CD4-positive, alpha-beta T cell (primary cell): ENCODE data around the gene PMS2. TPM values are rescaled to one million over a fixed set of nuclear protein-coding genes. Genes with fewer than 3 reads are reported as not detected.
"Not testable (repeated sequence)": the region's sequence is repeated elsewhere in the genome, so short reads cannot be mapped to it uniquely, and the experiment has no call there.

Source experiments
- ATAC-seq: fragments of 200-7000 bp; cut with Tn5 transposase; one replicate; pipeline ENCODE4 v1.10.0; 2022; ENCODE audit warnings: mild to moderate bottlenecking; ENCODE audit not compliant: poor library complexity
- CTCF ChIA-PET: fragments of 350-600 bp; sonication (Branson Sonifier 250); formaldehyde crosslinking; loops from one replicate; lab custom pipeline; 2021; ENCODE audit warnings: antibody characterized with exemption, inconsistent platforms; lab: Charles Lee
- POLR2A ChIA-PET: fragments of 350-600 bp; sonication (Branson Sonifier 250); formaldehyde crosslinking; loops from one replicate; lab custom pipeline; 2021; ENCODE audit warnings: antibody characterized with exemption, inconsistent platforms; lab: Charles Lee
- DNase-seq, 14 experiments: peaks; one replicate each; pipeline ENCODE4 v3.0.0-alpha.2; 2013 to 2020; ENCODE audit warnings: mixed read lengths in 2 of 14
- H3K27ac ChIP-seq, 2 donors: one replicate each; pipeline versions ENCODE4 v1.5.1 to v1.7.0; 2013; ENCODE audit warnings: low read length in 2 of 2, low read depth in 1 of 2, mild to moderate bottlenecking in 1 of 2
- H3K27me3 ChIP-seq, 2 experiments: 1 replicate in 1 of 2; 2 replicates in 1 of 2; pipeline versions ENCODE4 v1.6.1 to v1.7.0; 2013; ENCODE audit warnings: low read length in 2 of 2, control low read depth in 1 of 2, mild to moderate bottlenecking in 1 of 2, moderate library complexity in 1 of 2; ENCODE audit not compliant: insufficient read depth in 2 of 2, control insufficient read depth in 1 of 2
- H3K36me3 ChIP-seq: one replicate; pipeline ENCODE4 v1.6.1; 2013; ENCODE audit warnings: low read length, control low read depth; ENCODE audit not compliant: insufficient read depth
- H3K4me1 ChIP-seq: one replicate; pipeline ENCODE4 v1.6.1; 2013; ENCODE audit warnings: low read length, control low read depth; ENCODE audit not compliant: insufficient read depth
- H3K4me3 ChIP-seq: one replicate; pipeline ENCODE4 v1.5.1; 2013; ENCODE audit warnings: mild to moderate bottlenecking, low read length, moderate library complexity
- H3K9me3 ChIP-seq, 2 experiments: 1 replicate in 1 of 2; 2 replicates in 1 of 2; pipeline versions ENCODE4 v1.6.1 to v1.7.0; 2013; ENCODE audit warnings: low read length in 2 of 2, mild to moderate bottlenecking in 2 of 2, control low read depth in 1 of 2, moderate library complexity in 1 of 2; ENCODE audit not compliant: control insufficient read depth in 1 of 2, insufficient read depth in 1 of 2
- H3K27ac Mint-ChIP-seq: one replicate; pipeline ENCODE4 v1.8.0; 2020; ENCODE audit warnings: mixed read lengths
- H3K27me3 Mint-ChIP-seq: one replicate; pipeline ENCODE4 v1.8.0; 2021; ENCODE audit warnings: mixed read lengths
- H3K36me3 Mint-ChIP-seq: one replicate; pipeline ENCODE4 v1.8.0; 2021; ENCODE audit warnings: low read depth, mixed read lengths
- H3K4me1 Mint-ChIP-seq: one replicate; pipeline ENCODE4 v1.8.0; 2021; ENCODE audit warnings: low read depth, mixed read lengths
- H3K4me3 Mint-ChIP-seq: one replicate; pipeline ENCODE4 v1.8.0; 2020; ENCODE audit warnings: mild to moderate bottlenecking, mixed read lengths
- H3K9me3 Mint-ChIP-seq: one replicate; pipeline ENCODE4 v1.8.0; 2020; ENCODE audit warnings: mixed read lengths
- CTCF ChIP-seq: fragments of 200-600 bp; IDR thresholded peaks from one replicate; pipeline ENCODE4 v1.8.0; 2022; ENCODE audit warnings: antibody characterized with exemption, mild to moderate bottlenecking
- intact Hi-C, 2 experiments: fragments of 100-400 bp; cut with DNase I in 1 of 2; cut with micrococcal nuclease in 1 of 2; formaldehyde crosslinking; loops; one replicate each; pipeline versions ENCODE4 v1.15.1 to v1.9.0; 2023 to 2025; cut with DNase I, micrococcal nuclease
- total RNA-seq, 174 experiments: library from RNA in 2 of 174; stranded (reverse) in 2 of 174; gene quantifications; one replicate each; pipeline ENCODE4 v1.2.3 and lab custom pipeline; 2021 to 2026

The PMS2 gene
- total RNA-seq, 2 experiments from 2014 or later, result 10.8 to 15.0 TPM

- H3K4me1 Mint-ChIP-seq, result peaks cover 39% of the 10 kb centered on the region
- no peaks in the 10 kb centered on the region for H3K27me3 Mint-ChIP-seq
- H3K4me3 Mint-ChIP-seq, result no peak overlapping the region
- no peak overlapping the region for H3K4me3 ChIP-seq
- no peaks in the 10 kb centered on the region for H3K9me3 ChIP-seq
- intact Hi-C loops, result no loop called here
- no peaks in the 10 kb centered on the region for H3K27me3 ChIP-seq
- ATAC-seq, result no peak
- peak overlapping the region; percentile 97 for H3K27ac Mint-ChIP-seq
- H3K36me3 Mint-ChIP-seq, result peaks cover 34% of the 10 kb centered on the region
- H3K36me3 ChIP-seq, result peaks cover 18% of the 10 kb centered on the region
- H3K27ac ChIP-seq, result no peak overlapping the region
- ChIA-PET POLR2A (interaction anchor here (0.6 kb wide), 1 partner anchor 15 kb away, joined by 3 read pairs; no protein-coding TSS in a partner anchor), CTCF (no interaction called here)
- TF ChIP-seq CTCF, result no peak
- no peaks in the 10 kb centered on the region for H3K9me3 Mint-ChIP-seq
- DNase-seq, result no peak
- H3K4me1 ChIP-seq, result peaks cover 23% of the 10 kb centered on the region
These were observed 2.7 kb upstream of the PMS2 start for GRCh38 chr7:6011541-6011940.

- peak overlapping the region; percentile 90 for H3K4me3 Mint-ChIP-seq
- ATAC-seq, CTCF ChIA-PET, H3K9me3 ChIP-seq, H3K27ac ChIP-seq, intact Hi-C loops, H3K27me3 ChIP-seq, H3K9me3 Mint-ChIP-seq, H3K27me3 Mint-ChIP-seq, H3K36me3 ChIP-seq, H3K4me3 ChIP-seq, POLR2A ChIA-PET: not testable (repeated sequence)
- peak in 1 of 14 experiments; percentile 2 for DNase-seq
- H3K36me3 Mint-ChIP-seq, result peaks cover 28% of the 10 kb centered on the region
- H3K27ac Mint-ChIP-seq, result peak overlapping the region; percentile 97
- H3K4me1 ChIP-seq, result peaks cover 23% of the 10 kb centered on the region
- H3K4me1 Mint-ChIP-seq, result peaks cover 39% of the 10 kb centered on the region
These were observed 1.5 kb upstream of the PMS2 start for GRCh38 chr7:6010370-6010769.

GRCh38 chr7:6007835-6008590, 836 bp downstream of the PMS2 start:
- Histone ChIP-seq H3K4me3 (peak overlapping the region; percentile 89), H3K27ac (peak overlapping the region in 1 of 2 donors; percentile 73), H3K36me3 (peaks cover 12% of the 10 kb centered on the region), H3K4me1 (peaks cover 23% of the 10 kb centered on the region)
- DNase-seq, H3K9me3 Mint-ChIP-seq, H3K27me3 Mint-ChIP-seq, ATAC-seq, H3K9me3 ChIP-seq, intact Hi-C loops, H3K27me3 ChIP-seq: not testable (repeated sequence)
- H3K27ac Mint-ChIP-seq, result peak overlapping the region; percentile 97
- POLR2A ChIA-PET, result interaction anchor here (1.0 to 1.8 kb wide), 4 partner anchors 10 to 185 kb away, joined by 3 to 7 read pairs (median 4); no protein-coding TSS in a partner anchor
- peaks cover 36% of the 10 kb centered on the region for H3K36me3 Mint-ChIP-seq
- CTCF ChIA-PET, result interaction anchor here (1.0 to 1.9 kb wide), 3 partner anchors 11 to 315 kb away, joined by 3 to 8 read pairs (median 4); no protein-coding TSS in a partner anchor
- peak overlapping the region; percentile 80 for H3K4me3 Mint-ChIP-seq
- peaks cover 39% of the 10 kb centered on the region for H3K4me1 Mint-ChIP-seq

- TF ChIP-seq CTCF, result no peak
- Histone ChIP-seq H3K27me3 (no peaks in the 10 kb centered on the region), H3K27ac (no peak overlapping the region), H3K4me3 (no peak overlapping the region), H3K9me3 (no peaks in the 10 kb centered on the region), H3K4me1 (peaks cover 23% of the 10 kb centered on the region), H3K36me3 (peaks cover 12% of the 10 kb centered on the region)
- intact Hi-C loops, result no loop called here
- ChIA-PET CTCF (no interaction called here), POLR2A (interaction anchor here (1.1 kb wide), 1 partner anchor 10 kb away, joined by 3 read pairs; no protein-coding TSS in a partner anchor)
- Mint-ChIP-seq H3K36me3 (peaks cover 34% of the 10 kb centered on the region), H3K27ac (peak overlapping the region; percentile 71), H3K4me1 (peaks cover 33% of the 10 kb centered on the region), H3K9me3 (no peaks in the 10 kb centered on the region), H3K4me3 (peak overlapping the region; percentile 80), H3K27me3 (no peaks in the 10 kb centered on the region)
- DNase-seq (no peak), ATAC-seq (no peak)
These were observed 1.5 kb downstream of the PMS2 start for GRCh38 chr7:6007386-6007785.
